Measurements from ENCODE around the gene TRRAP. TPM values are rescaled to one million over a fixed set of nuclear protein-coding genes. Genes with fewer than 3 reads are reported as not detected.

TRRAP gene
- total RNA-seq, 3 donors from 2014 or later, result 24.6 to 39.0 (median 38.9) TPM

- Histone ChIP-seq H3K4me3 (no peak overlapping the region), H3K27ac (peak overlapping the region in 1 of 2 donors; percentile 75), H3K4me1 (no peaks in the 10 kb centered on the region), H3K27me3 (no peaks in the 10 kb centered on the region), H3K9me3 (no peaks in the 10 kb centered on the region), H3K36me3 (peaks cover 11% of the 10 kb centered on the region)
- TF ChIP-seq POLR2A (IDR thresholded peaks at IDR 0.05) (no peak), POLR2AphosphoS5 (IDR thresholded peaks at IDR 0.05) (no peak), CTCF (IDR thresholded peaks at IDR 0.05) (no peak)
- intact Hi-C loops (cut with DNase I; ENCODE audit: low total_unique reads), result no loop called here
- DNase-seq (ENCODE audit: low spot score in 2 of 2), result no peak
Observed at GRCh38 chr7:98921608-98922372, 43.5 kb downstream of the TRRAP start.

- peak overlapping the region in 1 of 2 donors; percentile 75 for H3K27ac ChIP-seq
- DNase-seq (ENCODE audit: low spot score in 2 of 2), result peak in 1 of 2 donors; percentile 19
- no peaks in the 10 kb centered on the region for H3K4me1 ChIP-seq
- intact Hi-C loops (cut with DNase I; ENCODE audit: low total_unique reads), result no loop called here
- TF ChIP-seq POLR2AphosphoS5 (IDR thresholded peaks at IDR 0.05), result no peak
- no peak for TF ChIP-seq POLR2A (IDR thresholded peaks at IDR 0.05)
- TF ChIP-seq CTCF (IDR thresholded peaks at IDR 0.05), result no peak
- H3K36me3 ChIP-seq, result peaks cover 5% of the 10 kb centered on the region
- no peaks in the 10 kb centered on the region for H3K9me3 ChIP-seq
- no peak overlapping the region for H3K4me3 ChIP-seq
- no peaks in the 10 kb centered on the region for H3K27me3 ChIP-seq
Observed at GRCh38 chr7:98922392-98923187, 44.3 kb downstream of the TRRAP start.

- Histone ChIP-seq H3K4me1 (no peaks in the 10 kb centered on the region), H3K9me3 (no peaks in the 10 kb centered on the region), H3K36me3 (peaks cover 9% of the 10 kb centered on the region), H3K27me3 (no peaks in the 10 kb centered on the region), H3K4me3 (no peak overlapping the region), H3K27ac (no peak overlapping the region)
- no peak for DNase-seq (ENCODE audit: low spot score in 2 of 2)
- intact Hi-C loops (cut with DNase I; ENCODE audit: low total_unique reads), result no loop called here
- TF ChIP-seq CTCF (IDR thresholded peaks at IDR 0.05) (no peak), POLR2A (IDR thresholded peaks at IDR 0.05) (no peak), POLR2AphosphoS5 (IDR thresholded peaks at IDR 0.05) (no peak)
Observed at GRCh38 chr7:98923512-98923911, 45.2 kb downstream of the TRRAP start.

GRCh38 chr7:98927125-98927524, 48.8 kb downstream of the TRRAP start:
- Histone ChIP-seq H3K9me3 (no peaks in the 10 kb centered on the region), H3K4me1 (no peaks in the 10 kb centered on the region), H3K4me3 (no peak overlapping the region), H3K27ac (no peak overlapping the region), H3K36me3 (peaks cover 23% of the 10 kb centered on the region), H3K27me3 (no peaks in the 10 kb centered on the region)
- intact Hi-C loops (cut with DNase I; ENCODE audit: low total_unique reads), result no loop called here
- no peak for DNase-seq (ENCODE audit: low spot score in 2 of 2)
- no peak for TF ChIP-seq POLR2A (IDR thresholded peaks at IDR 0.05)
- no peak for TF ChIP-seq CTCF (IDR thresholded peaks at IDR 0.05)
- no peak for TF ChIP-seq POLR2AphosphoS5 (IDR thresholded peaks at IDR 0.05)

- H3K36me3 ChIP-seq, result peaks cover 23% of the 10 kb centered on the region
Observed at GRCh38 chr7:98930464-98930863, 52.1 kb downstream of the TRRAP start.

More at GRCh38 chr7:98930464-98930863, 52.1 kb downstream of the TRRAP start:
- no peaks in the 10 kb centered on the region for H3K9me3 ChIP-seq
- no peak for DNase-seq (ENCODE audit: low spot score in 2 of 2)
- no peak overlapping the region for H3K4me3 ChIP-seq
- H3K27ac ChIP-seq, result no peak overlapping the region
- no peaks in the 10 kb centered on the region for H3K4me1 ChIP-seq
- TF ChIP-seq POLR2A (IDR thresholded peaks at IDR 0.05) (no peak), POLR2AphosphoS5 (IDR thresholded peaks at IDR 0.05) (no peak), CTCF (IDR thresholded peaks at IDR 0.05) (no peak)
- intact Hi-C loops (cut with DNase I; ENCODE audit: low total_unique reads), result no loop called here
- no peaks in the 10 kb centered on the region for H3K27me3 ChIP-seq
